IMR-90 (cell line): ENCODE results near the gene TMEM131L. TPM values are rescaled to one million over a fixed set of nuclear protein-coding genes. Genes with fewer than 3 reads are reported as not detected.

Experiments used
- ATAC-seq: fragments of 200-7000 bp; cut with Tn5 transposase; 2 replicates; pipeline ENCODE4 v1.9.1; 2020; ENCODE audit warnings: low read depth, mild to moderate bottlenecking, moderate library complexity
- BruUV-seq: library from RNA; stranded (reverse); fragments of 400-500 nt; replicated peaks from 2 replicates; lab custom pipeline; 2021; lab: Mats Ljungman, UMichigan
- CTCF ChIA-PET: fragments of 300-600 bp; formaldehyde crosslinking; extraction: SDS; loops from one replicate; lab custom pipeline; 2021; ENCODE audit warnings: antibody characterized with exemption; lab: Yijun Ruan, JAX
- POLR2A ChIA-PET: fragments of 300-600 bp; sonication (Branson Sonifier 250); formaldehyde crosslinking; loops from one replicate; lab custom pipeline; 2022; ENCODE audit warnings: antibody characterized with exemption; ENCODE audit not compliant: unreplicated experiment; lab: Charles Lee
- DNase-seq: peaks from one replicate; pipeline ENCODE4 v3.0.0; 2013
- H2AFZ ChIP-seq: replicated peaks from 2 replicates; pipeline ENCODE3; 2013; ENCODE audit warnings: low read length, mild to moderate bottlenecking; ENCODE audit not compliant: poor library complexity
- H2AK5ac ChIP-seq: 2 replicates; pipeline ENCODE4 v1.6.1; 2013; ENCODE audit warnings: low read depth, low read length, inconsistent platforms
- H2AK9ac ChIP-seq: replicated peaks from 2 replicates; pipeline ENCODE3; 2013; ENCODE audit warnings: mild to moderate bottlenecking, low read depth, low read length, moderate library complexity; ENCODE audit not compliant: poor library complexity
- H2BK120ac ChIP-seq: 2 replicates; pipeline ENCODE4 v1.6.1; 2013; ENCODE audit warnings: low read depth, low read length, inconsistent platforms
- H2BK15ac ChIP-seq: 3 replicates; pipeline ENCODE4 v1.6.1; 2013; ENCODE audit warnings: low read depth, low read length, inconsistent platforms
- H2BK20ac ChIP-seq: 2 replicates; pipeline ENCODE4 v1.6.1; 2013; ENCODE audit warnings: low read depth, mild to moderate bottlenecking, inconsistent platforms, low read length, moderate library complexity
- H2BK5ac ChIP-seq: 2 replicates; pipeline ENCODE4 v1.6.1; 2013; ENCODE audit warnings: mild to moderate bottlenecking, low read depth, low read length, inconsistent platforms; ENCODE audit not compliant: poor library complexity, severe bottlenecking
- H3K14ac ChIP-seq: replicated peaks from 2 replicates; pipeline ENCODE4 v1.6.1; 2013; ENCODE audit warnings: low read depth, low read length, inconsistent platforms
- H3K18ac ChIP-seq: 2 replicates; pipeline ENCODE4 v1.6.1; 2013; ENCODE audit warnings: low read depth, low read length, control low read depth
- H3K23ac ChIP-seq: 2 replicates; pipeline ENCODE4 v1.6.1; 2013; ENCODE audit warnings: low read depth, low read length, inconsistent platforms
- H3K27ac ChIP-seq: 2 replicates; pipeline ENCODE4 v1.5.1; 2013; ENCODE audit warnings: mild to moderate bottlenecking, control low read depth, low read length; ENCODE audit not compliant: insufficient read depth
- H3K27me3 ChIP-seq: 2 replicates; pipeline ENCODE4 v1.6.1; 2013; ENCODE audit warnings: low read length; ENCODE audit not compliant: control insufficient read depth, insufficient read depth
- H3K36me3 ChIP-seq: 2 replicates; pipeline ENCODE4 v1.6.1; 2013; ENCODE audit warnings: low read length, mixed read lengths; ENCODE audit not compliant: control insufficient read depth, insufficient read depth
- H3K4ac ChIP-seq: 2 replicates; pipeline ENCODE4 v1.6.1; 2013; ENCODE audit warnings: low read depth, low read length, inconsistent platforms
- H3K4me1 ChIP-seq: 2 replicates; pipeline ENCODE4 v1.6.1; 2013; ENCODE audit warnings: low read length, mixed read lengths; ENCODE audit not compliant: control insufficient read depth, insufficient read depth
- H3K4me2 ChIP-seq: 2 replicates; pipeline ENCODE4 v1.6.1; 2013; ENCODE audit warnings: low read depth, mild to moderate bottlenecking, control low read depth, low read length, moderate library complexity
- H3K4me3 ChIP-seq: 2 replicates; pipeline ENCODE4 v1.5.1; 2013; ENCODE audit warnings: low read depth, mild to moderate bottlenecking, control low read depth, low read length, moderate library complexity; ENCODE audit not compliant: insufficient read depth
- H3K56ac ChIP-seq: 2 replicates; pipeline ENCODE4 v1.6.1; 2013; ENCODE audit warnings: low read length, inconsistent platforms; ENCODE audit not compliant: insufficient read depth; ENCODE audit errors: extremely low read depth
- H3K79me1 ChIP-seq, 2 experiments: 2 replicates each; pipeline ENCODE4 v1.6.1; 2013; ENCODE audit warnings: low read length in 2 of 2, inconsistent platforms in 1 of 2, low read depth in 1 of 2
- H3K9ac ChIP-seq: 2 replicates; pipeline ENCODE4 v1.6.1; 2013; ENCODE audit warnings: low read depth, low read length, control low read depth
- H3K9me1 ChIP-seq: 2 replicates; pipeline ENCODE4 v1.6.1; 2013; ENCODE audit warnings: low read length, inconsistent platforms; ENCODE audit not compliant: insufficient read depth
- H3K9me3 ChIP-seq: 2 replicates; pipeline ENCODE4 v1.6.1; 2013; ENCODE audit warnings: low read length; ENCODE audit not compliant: control insufficient read depth, insufficient read depth
- H4K20me1 ChIP-seq: 2 replicates; pipeline ENCODE4 v1.6.1; 2013; ENCODE audit warnings: low read length, inconsistent platforms; ENCODE audit not compliant: insufficient read depth
- H4K5ac ChIP-seq: 2 replicates; pipeline ENCODE4 v1.6.1; 2013; ENCODE audit warnings: mild to moderate bottlenecking, low read depth, low read length, control low read depth
- H4K8ac ChIP-seq, 2 experiments: 2 replicates each; pipeline ENCODE4 v1.6.1; 2013; ENCODE audit warnings: low read depth in 2 of 2, low read length in 2 of 2, control low read depth in 1 of 2, inconsistent platforms in 1 of 2
- H4K91ac ChIP-seq: 2 replicates; pipeline ENCODE4 v1.6.1; 2013; ENCODE audit warnings: low read depth, low read length, inconsistent platforms; ENCODE audit not compliant: insufficient read depth
- CEBPB ChIP-seq: IDR thresholded peaks from 2 replicates; pipeline ENCODE4 v1.6.1; 2012; ENCODE audit warnings: low read depth, low read length, improper control_type of control experiment
- MAZ ChIP-seq: IDR thresholded peaks from 2 replicates; pipeline ENCODE4 v1.6.1; 2012; ENCODE audit warnings: low read depth, mild to moderate bottlenecking, low read length, improper control_type of control experiment, moderate library complexity, borderline replicate concordance
- NFE2L2 ChIP-seq: fragments of 150-350 bp; IDR thresholded peaks from 2 replicates; pipeline ENCODE4 v1.6.1; 2016; ENCODE audit warnings: low read depth, mild to moderate bottlenecking, low read length
- POLR2A ChIP-seq: IDR thresholded peaks from 2 replicates; pipeline ENCODE4 v1.6.1; 2012; ENCODE audit warnings: mild to moderate bottlenecking, low read depth, low read length
- WGBS, 2 experiments: methylation state at CpG; one replicate each; pipeline versions ENCODE4 v1.1.5 to v1.1.7; 2013; ENCODE audit warnings: missing lambda C conversion rate in 2 of 2; ENCODE audit not compliant: insufficient read length in 1 of 2; ENCODE audit errors: extremely low coverage in 2 of 2; 5-methylcytosine and 5-hydroxymethylcytosine counted together
- dilution Hi-C: fragments of 300-500 bp; cut with HindIII; formaldehyde crosslinking; loops from one replicate; pipeline ENCODE4 v1.14.3; 2018; ENCODE audit warnings: low sequenced_read_pairs; ENCODE audit not compliant: unreplicated experiment
- in situ Hi-C: fragments of 300-500 bp; cut with MboI; formaldehyde crosslinking; loops from 3 replicates; pipeline ENCODE4 v1.14.3; 2019; ENCODE audit warnings: low sequenced_read_pairs, inconsistent platforms, mixed read lengths
- intact Hi-C: fragments of 100-400 bp; cut with micrococcal nuclease; formaldehyde crosslinking; loops from 2 replicates; pipeline ENCODE4 v1.10.0; 2022
- polyA plus RNA-seq, 3 experiments: library from polyadenylated mRNA; depleted of rRNA; stranded (reverse); fragments of >200 nt; gene quantifications; 2 replicates each; pipeline ENCODE4 v1.2.3, GENCODE V29; 2012; ENCODE audit warnings: low replicate concordance in 1 of 3
- total RNA-seq: library from RNA; depleted of rRNA; stranded (reverse); fragments of >200 nt; gene quantifications from 2 replicates; pipeline ENCODE4 v1.2.3, GENCODE V29; 2012
- TF ChIP-seq, protein P1 (sequence below): fragments of 150-350 bp; IDR thresholded peaks from 2 replicates; pipeline ENCODE4 v1.6.1; 2016; ENCODE audit warnings: low read depth, mild to moderate bottlenecking, low read length, moderate library complexity, borderline replicate concordance

Gene TMEM131L
- total and polyA plus RNA-seq, 2 of the 4 experiments (the other 2 are of a cell fraction), result 8.4 to 23.8 TPM

GRCh38 chr4:153440475-153440874 is 25.7 kb upstream of the TMEM131L start:
- no peak overlapping the region for H2AK5ac ChIP-seq
- H4K20me1 ChIP-seq, result no peaks in the 10 kb centered on the region
- DNase-seq (no peak), ATAC-seq (no peak)
- H4K8ac ChIP-seq, result no peak overlapping the region
- H3K4ac ChIP-seq, result no peak overlapping the region
- H2AFZ ChIP-seq, result no peak overlapping the region
- H3K9ac ChIP-seq, result no peak overlapping the region
- H3K36me3 ChIP-seq, result no peaks in the 10 kb centered on the region
- H3K9me3 ChIP-seq, result no peaks in the 10 kb centered on the region
- no peak overlapping the region for H3K56ac ChIP-seq
- in situ Hi-C loops (no loop called here), dilution Hi-C loops (no loop called here), intact Hi-C loops (no loop called here)
- TF ChIP-seq POLR2A, result no peak
- TF ChIP-seq NFE2L2, result no peak
- no peak for TF ChIP-seq CEBPB
- TF ChIP-seq, protein P1, sequence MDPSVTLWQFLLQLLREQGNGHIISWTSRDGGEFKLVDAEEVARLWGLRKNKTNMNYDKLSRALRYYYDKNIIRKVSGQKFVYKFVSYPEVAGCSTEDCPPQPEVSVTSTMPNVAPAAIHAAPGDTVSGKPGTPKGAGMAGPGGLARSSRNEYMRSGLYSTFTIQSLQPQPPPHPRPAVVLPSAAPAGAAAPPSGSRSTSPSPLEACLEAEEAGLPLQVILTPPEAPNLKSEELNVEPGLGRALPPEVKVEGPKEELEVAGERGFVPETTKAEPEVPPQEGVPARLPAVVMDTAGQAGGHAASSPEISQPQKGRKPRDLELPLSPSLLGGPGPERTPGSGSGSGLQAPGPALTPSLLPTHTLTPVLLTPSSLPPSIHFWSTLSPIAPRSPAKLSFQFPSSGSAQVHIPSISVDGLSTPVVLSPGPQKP, result no peak
- TF ChIP-seq MAZ, result no peak
- no peaks in the 10 kb centered on the region for H3K4me1 ChIP-seq
- H2BK20ac ChIP-seq, result no peak overlapping the region
- no peak overlapping the region for H4K91ac ChIP-seq
- no peak overlapping the region for H3K4me2 ChIP-seq
- no peak overlapping the region for H3K23ac ChIP-seq
- no peaks in the 10 kb centered on the region for H3K9me1 ChIP-seq
- no peak overlapping the region for H4K5ac ChIP-seq
- H3K4me3 ChIP-seq, result no peak overlapping the region
- no peak overlapping the region for H2BK120ac ChIP-seq
- no peaks in the 10 kb centered on the region for H3K27me3 ChIP-seq
- H2AK9ac ChIP-seq, result no peak overlapping the region
- H3K27ac ChIP-seq, result no peak overlapping the region
- ChIA-PET POLR2A (no interaction called here), CTCF (no interaction called here)
- no peak overlapping the region for H2BK15ac ChIP-seq
- no TSS peak for BruUV-seq
- H3K14ac ChIP-seq, result no peak overlapping the region
- 100% methylated on average over 1 of the region's 6 CpGs; no CpG with 5 or more reads in 1 of the 2 experiments for WGBS, 2 experiments
- no peak overlapping the region for H2BK5ac ChIP-seq
- no peak overlapping the region for H3K18ac ChIP-seq
- H3K79me1 ChIP-seq, result no peaks in the 10 kb centered on the region
